ENCODE results near the gene KCNRG. TPM values are rescaled to one million over a fixed set of nuclear protein-coding genes. Genes with fewer than 3 reads are reported as not detected.

The KCNRG gene
- total RNA-seq, 2 experiments from 2014 or later = 0.27 to 0.70 TPM

- Mint-ChIP-seq H3K36me3 (ENCODE audit: low read depth) (peaks cover 20% of the 10 kb centered on the region), H3K27me3 (no peaks in the 10 kb centered on the region), H3K27ac (no peak overlapping the region), H3K9me3 (no peaks in the 10 kb centered on the region), H3K4me3 (no peak overlapping the region), H3K4me1 (ENCODE audit: low read depth) (peaks cover 18% of the 10 kb centered on the region)
- Histone ChIP-seq H3K27me3 (ENCODE audit: control insufficient read depth in 1 of 2, insufficient read depth in 2 of 2, low read length in 2 of 2) (no peaks in the 10 kb centered on the region), H3K4me1 (ENCODE audit: insufficient read depth, low read length) (peaks cover 9% of the 10 kb centered on the region), H3K36me3 (ENCODE audit: insufficient read depth, low read length) (peaks cover under 1% of the 10 kb centered on the region), H3K4me3 (ENCODE audit: low read length) (no peak overlapping the region), H3K27ac (ENCODE audit: low read depth in 1 of 2, low read length in 2 of 2) (no peak overlapping the region), H3K9me3 (ENCODE audit: control insufficient read depth in 1 of 2, insufficient read depth in 1 of 2, low read length in 2 of 2) (no peaks in the 10 kb centered on the region)
- no peak for DNase-seq
- TF ChIP-seq CTCF (IDR thresholded peaks at IDR 0.05) = no peak
- CTCF ChIA-PET = interaction anchor here (1.0 kb wide), 1 partner anchor 9 kb away, joined by 4 read pairs; no protein-coding TSS in a partner anchor
- POLR2A ChIA-PET = no interaction called here
- no peak for ATAC-seq (ENCODE audit: poor library complexity)
- intact Hi-C loops (cut with DNase I, micrococcal nuclease) = loop anchor here in 1 of 2 experiments (10.0 kb wide), 1 partner anchor 1462 kb away; the partner anchor contains the start of gene INTS6
These were observed 22.1 kb upstream of the KCNRG start for GRCh38 chr13:49993111-49993510.

- Mint-ChIP-seq H3K36me3 (ENCODE audit: low read depth) (peaks cover 25% of the 10 kb centered on the region), H3K9me3 (no peaks in the 10 kb centered on the region), H3K27me3 (no peaks in the 10 kb centered on the region), H3K4me1 (ENCODE audit: low read depth) (peaks cover 23% of the 10 kb centered on the region), H3K27ac (no peak overlapping the region), H3K4me3 (no peak overlapping the region)
- H3K36me3 ChIP-seq (ENCODE audit: insufficient read depth, low read length) = peaks cover 6% of the 10 kb centered on the region
- H3K4me1 ChIP-seq (ENCODE audit: insufficient read depth, low read length) = peaks cover 13% of the 10 kb centered on the region
- ATAC-seq (ENCODE audit: poor library complexity) (no peak), DNase-seq (no peak)
- H3K27ac ChIP-seq (ENCODE audit: low read depth in 1 of 2, low read length in 2 of 2) = no peak overlapping the region
- POLR2A ChIA-PET = no interaction called here
- TF ChIP-seq CTCF (IDR thresholded peaks at IDR 0.05) = no peak
- H3K9me3 ChIP-seq (ENCODE audit: control insufficient read depth in 1 of 2, insufficient read depth in 1 of 2, low read length in 2 of 2) = no peaks in the 10 kb centered on the region
- no peak overlapping the region for H3K4me3 ChIP-seq (ENCODE audit: low read length)
- no peaks in the 10 kb centered on the region for H3K27me3 ChIP-seq (ENCODE audit: control insufficient read depth in 1 of 2, insufficient read depth in 2 of 2, low read length in 2 of 2)
- CTCF ChIA-PET = no interaction called here
- intact Hi-C loops (cut with DNase I, micrococcal nuclease) = loop anchor here (2.0 to 10.0 kb wide), 2 partner anchors 129 to 1461 kb away; partner anchors contain the start of gene INTS6 (in 1 of the 2)
These were observed 21.6 kb upstream of the KCNRG start for GRCh38 chr13:49993666-49994065.

GRCh38 chr13:49995625-49996101 lies 19.6 kb upstream of the KCNRG start:
- Mint-ChIP-seq H3K27me3 (no peaks in the 10 kb centered on the region), H3K4me3 (peak overlapping the region; percentile 90), H3K4me1 (ENCODE audit: low read depth) (peaks cover 42% of the 10 kb centered on the region), H3K36me3 (ENCODE audit: low read depth) (peaks cover 43% of the 10 kb centered on the region), H3K27ac (peak overlapping the region; percentile 75), H3K9me3 (no peaks in the 10 kb centered on the region)
- POLR2A ChIA-PET = interaction anchor here (0.5 to 4.1 kb wide), 11 partner anchors 19 to 914 kb away, joined by 3 to 232 read pairs (median 4); partner anchors contain the start of genes RNASEH2B and SPRYD7
- peak overlapping the region; percentile 77 for H3K4me3 ChIP-seq (ENCODE audit: low read length)
- peak in 3 of 14 experiments; percentile 4 to 42 (median 41) for DNase-seq
- intact Hi-C loops (cut with DNase I, micrococcal nuclease) = loop anchor here (2.0 to 10.0 kb wide), 6 partner anchors 85 to 1459 kb away; partner anchors contain the start of gene INTS6 (in 1 of the 2)
- H3K27ac ChIP-seq (ENCODE audit: low read depth in 1 of 2, low read length in 2 of 2) = no peak overlapping the region
- CTCF ChIA-PET = interaction anchor here (2.0 to 3.5 kb wide), 3 partner anchors 12 to 916 kb away, joined by 17 to 20 read pairs (median 19); no protein-coding TSS in a partner anchor
- peaks cover 25% of the 10 kb centered on the region for H3K4me1 ChIP-seq (ENCODE audit: insufficient read depth, low read length)
- H3K9me3 ChIP-seq (ENCODE audit: control insufficient read depth in 1 of 2, insufficient read depth in 1 of 2, low read length in 2 of 2) = no peaks in the 10 kb centered on the region
- no peak for TF ChIP-seq CTCF (IDR thresholded peaks at IDR 0.05)
- no peaks in the 10 kb centered on the region for H3K27me3 ChIP-seq (ENCODE audit: control insufficient read depth in 1 of 2, insufficient read depth in 2 of 2, low read length in 2 of 2)
- H3K36me3 ChIP-seq (ENCODE audit: insufficient read depth, low read length) = peaks cover 26% of the 10 kb centered on the region
- ATAC-seq (ENCODE audit: poor library complexity) = no peak

All from CD4-positive, alpha-beta T cell (primary cell).